Memory B cell (primary cell): Measurements from ENCODE around the gene SLC9A9.
A peak's percentile ranks its signal among the peaks of the same experiment; 100 is the strongest.

Experiments
- ATAC-seq: fragments of 150-1000 bp; cut with Tn5 transposase; 2 replicates; pipeline ENCODE4 v1.10.0; 2021; ENCODE audit warnings: low read depth, mild to moderate bottlenecking, moderate library complexity
- DNase-seq, 2 donors: peaks; one replicate each; pipeline ENCODE4 v3.0.0; 2022; ENCODE audit warnings: low spot score in 2 of 2
- H3K27ac Mint-ChIP-seq: one replicate; pipeline ENCODE4 v1.8.0; 2022; ENCODE audit warnings: mild to moderate bottlenecking, moderate library complexity, mixed read lengths
- H3K27me3 Mint-ChIP-seq: one replicate; pipeline ENCODE4 v1.8.0; 2022; ENCODE audit warnings: mixed read lengths
- H3K36me3 Mint-ChIP-seq: one replicate; pipeline ENCODE4 v1.8.0; 2022; ENCODE audit warnings: mild to moderate bottlenecking, mixed read lengths
- H3K4me1 Mint-ChIP-seq: one replicate; pipeline ENCODE4 v1.8.0; 2022; ENCODE audit warnings: mixed read lengths
- H3K4me3 Mint-ChIP-seq: one replicate; pipeline ENCODE4 v1.8.0; 2022; ENCODE audit warnings: mild to moderate bottlenecking, moderate library complexity, mixed read lengths
- H3K9me3 Mint-ChIP-seq: one replicate; pipeline ENCODE4 v1.8.0; 2022; ENCODE audit warnings: mixed read lengths

The SLC9A9 gene

DNA sequence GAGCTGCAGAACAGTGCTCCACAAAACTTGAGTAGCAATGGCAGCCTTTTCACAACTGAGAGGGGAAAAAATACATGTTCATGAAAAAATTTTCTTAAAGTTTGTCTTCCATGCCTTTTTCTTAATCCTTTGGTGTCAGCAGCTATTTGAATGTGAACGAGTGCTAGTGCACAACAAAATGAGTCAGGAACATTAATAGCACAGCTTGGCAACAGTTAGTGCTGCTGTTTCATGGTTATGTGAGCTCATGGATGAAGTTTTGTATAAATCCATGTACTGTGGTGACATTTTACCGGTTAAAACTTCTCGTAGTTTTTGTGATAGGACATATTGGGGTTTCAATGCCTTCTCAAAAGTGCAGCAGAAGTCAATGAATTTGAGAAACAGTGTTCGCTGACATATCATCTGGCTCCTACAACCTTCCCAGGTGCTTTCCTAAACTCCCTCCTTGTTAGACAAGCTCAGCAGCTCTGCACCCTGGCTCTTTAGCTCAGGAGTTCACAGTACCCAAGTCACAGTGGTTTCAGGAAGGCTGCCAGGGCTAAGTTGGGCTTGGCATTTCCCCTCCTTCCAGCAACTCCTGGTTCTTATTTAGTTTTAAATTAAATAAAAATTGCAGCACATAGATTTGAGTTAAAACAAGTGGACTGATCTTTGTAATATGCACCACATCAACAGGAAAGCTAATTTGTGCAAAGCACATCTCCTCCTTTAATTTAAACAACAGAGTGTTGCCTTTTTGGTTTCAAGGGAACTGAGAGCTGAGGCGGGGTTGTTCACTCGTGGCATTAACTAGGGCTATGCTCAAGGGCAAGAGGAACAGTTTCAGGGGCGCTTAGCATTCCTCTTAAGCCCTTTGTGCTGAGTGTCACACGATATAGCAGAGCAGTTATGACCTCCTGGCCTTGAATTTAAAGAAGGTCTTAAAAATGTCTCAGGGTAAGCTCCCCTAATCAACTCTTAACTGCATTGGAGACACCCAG lies 365.9 kb downstream of the SLC9A9 start:
- Mint-ChIP-seq H3K27me3 (no peaks in the 10 kb centered on the region), H3K27ac (no peak overlapping the region), H3K9me3 (no peaks in the 10 kb centered on the region), H3K36me3 (peaks cover 7% of the 10 kb centered on the region), H3K4me1 (peaks cover 3% of the 10 kb centered on the region), H3K4me3 (no peak overlapping the region)
- ATAC-seq (no peak), DNase-seq (no peak)

DNA sequence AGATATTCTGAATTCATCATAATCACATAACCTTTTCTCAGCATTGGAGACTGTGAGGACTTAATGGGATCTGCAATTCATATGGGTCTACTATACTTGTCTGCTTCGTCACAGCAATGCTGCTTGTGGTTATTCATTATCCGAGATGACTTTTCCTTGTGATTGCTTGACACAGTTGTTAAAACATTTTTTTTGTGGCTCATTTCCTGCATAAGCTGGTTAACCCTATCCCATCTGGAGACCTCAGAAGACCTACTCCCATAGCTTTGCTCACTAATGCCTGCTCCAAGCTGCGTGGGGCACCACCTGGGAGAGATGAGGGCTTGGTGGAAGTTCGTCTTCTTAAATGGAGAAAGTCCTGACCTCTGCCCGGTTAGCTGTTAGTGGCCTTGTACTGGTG lies 367.9 kb downstream of the SLC9A9 start:
- Mint-ChIP-seq H3K4me3 (no peak overlapping the region), H3K9me3 (no peaks in the 10 kb centered on the region), H3K27me3 (no peaks in the 10 kb centered on the region), H3K27ac (no peak overlapping the region), H3K36me3 (peaks cover 7% of the 10 kb centered on the region), H3K4me1 (peaks cover 3% of the 10 kb centered on the region)
- no peak for ATAC-seq
- DNase-seq = no peak

GRCh38 chr3:143479727-143480126 lies 368.5 kb downstream of the SLC9A9 start:
- DNase-seq = no peak
- no peak overlapping the region for H3K4me3 Mint-ChIP-seq
- peaks cover 3% of the 10 kb centered on the region for H3K4me1 Mint-ChIP-seq
- no peak for ATAC-seq
- H3K27me3 Mint-ChIP-seq = no peaks in the 10 kb centered on the region
- H3K36me3 Mint-ChIP-seq = peaks cover 7% of the 10 kb centered on the region
- H3K27ac Mint-ChIP-seq = no peak overlapping the region
- H3K9me3 Mint-ChIP-seq = no peaks in the 10 kb centered on the region

- H3K9me3 Mint-ChIP-seq = no peaks in the 10 kb centered on the region
- peak; percentile 35 for ATAC-seq
- peaks cover 3% of the 10 kb centered on the region for H3K4me1 Mint-ChIP-seq
- DNase-seq = no peak
- H3K4me3 Mint-ChIP-seq = no peak overlapping the region
- H3K27ac Mint-ChIP-seq = no peak overlapping the region
- no peaks in the 10 kb centered on the region for H3K27me3 Mint-ChIP-seq
- H3K36me3 Mint-ChIP-seq = peaks cover 4% of the 10 kb centered on the region
Measured at GRCh38 chr3:143478115-143478693, 370.1 kb downstream of the SLC9A9 start.

DNA sequence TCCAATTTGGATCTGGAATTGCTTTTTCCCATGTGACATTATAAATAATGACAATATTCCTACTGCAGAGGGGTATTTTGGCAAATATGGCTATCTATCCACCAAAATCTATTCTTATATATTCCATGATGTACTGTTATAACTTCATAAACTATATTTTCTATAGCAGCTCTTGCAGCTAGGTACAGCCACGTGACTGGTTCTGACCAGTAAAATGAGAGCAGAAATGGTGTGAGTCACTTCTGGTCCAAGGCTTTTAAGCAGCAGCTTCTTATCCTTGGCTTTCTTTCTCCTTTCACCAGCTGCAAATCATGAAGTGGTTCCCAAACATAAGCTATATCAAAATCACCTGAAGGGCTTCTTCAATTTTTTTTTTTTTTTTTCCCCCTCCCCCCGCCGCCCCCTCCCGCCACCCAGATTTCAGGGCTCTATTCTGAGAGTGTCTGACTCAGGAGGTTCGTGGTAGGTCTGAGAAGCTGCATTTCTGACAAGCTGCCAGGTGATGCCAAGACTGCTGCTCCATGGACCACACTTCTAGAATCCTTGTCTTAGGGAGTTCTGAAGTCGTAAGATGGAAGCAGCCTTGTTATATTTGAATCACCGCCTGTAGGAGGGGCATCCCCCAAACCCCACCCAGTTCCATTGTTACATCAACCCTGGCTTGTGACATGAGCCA lies 371.2 kb downstream of the SLC9A9 start:
- Mint-ChIP-seq H3K9me3 (no peaks in the 10 kb centered on the region), H3K4me3 (no peak overlapping the region), H3K27me3 (no peaks in the 10 kb centered on the region), H3K4me1 (peaks cover 7% of the 10 kb centered on the region), H3K27ac (no peak overlapping the region), H3K36me3 (peaks cover 4% of the 10 kb centered on the region)
- no peak for DNase-seq
- no peak for ATAC-seq

- peaks cover 9% of the 10 kb centered on the region for H3K4me1 Mint-ChIP-seq
- no peak for DNase-seq
- no peak overlapping the region for H3K4me3 Mint-ChIP-seq
- H3K9me3 Mint-ChIP-seq = no peaks in the 10 kb centered on the region
- H3K36me3 Mint-ChIP-seq = peaks cover under 1% of the 10 kb centered on the region
- no peaks in the 10 kb centered on the region for H3K27me3 Mint-ChIP-seq
- no peak overlapping the region for H3K27ac Mint-ChIP-seq
- no peak for ATAC-seq
Measured at GRCh38 chr3:143475981-143476380, 372.3 kb downstream of the SLC9A9 start.

DNA sequence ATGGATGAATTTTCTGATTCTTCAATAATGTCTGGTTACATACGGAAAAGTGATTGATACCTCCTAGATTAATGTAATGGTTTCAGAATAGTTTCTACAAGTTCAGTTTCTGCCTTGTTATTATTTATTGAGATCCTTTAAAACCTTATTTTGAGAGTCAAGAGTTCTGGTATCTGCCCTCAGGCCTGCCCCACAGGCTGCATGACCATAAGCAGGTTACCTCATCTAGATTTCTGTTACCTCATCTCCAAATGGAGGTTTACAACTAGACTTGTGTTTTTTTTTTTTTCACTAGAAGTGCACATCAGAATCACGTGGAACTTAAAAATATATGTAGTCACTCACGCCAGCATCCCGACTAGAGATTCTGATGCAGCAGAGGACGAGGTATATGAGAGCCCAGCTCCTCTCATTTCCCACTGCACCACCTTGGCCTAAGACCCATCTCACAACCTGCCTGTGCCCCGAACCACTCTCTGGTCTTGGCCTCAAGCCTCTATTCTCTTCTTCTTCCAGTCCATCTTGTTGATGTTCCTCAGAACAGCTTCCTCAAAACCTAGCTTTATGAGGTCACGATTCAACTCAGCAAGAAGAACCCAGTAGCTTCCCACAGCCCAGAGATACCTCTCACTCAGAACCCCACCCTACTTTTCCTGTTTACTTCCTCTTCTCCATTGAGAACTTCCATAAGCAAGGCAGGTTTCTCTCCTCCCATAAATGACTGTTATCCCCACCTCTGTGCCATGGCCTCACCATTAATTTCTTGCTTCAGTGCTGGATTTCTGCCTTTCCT lies 375.3 kb downstream of the SLC9A9 start:
- DNase-seq = no peak
- Mint-ChIP-seq H3K4me1 (peaks cover 7% of the 10 kb centered on the region), H3K27ac (no peak overlapping the region), H3K36me3 (peaks cover 2% of the 10 kb centered on the region), H3K9me3 (no peaks in the 10 kb centered on the region), H3K4me3 (no peak overlapping the region), H3K27me3 (no peaks in the 10 kb centered on the region)
- no peak for ATAC-seq

DNA sequence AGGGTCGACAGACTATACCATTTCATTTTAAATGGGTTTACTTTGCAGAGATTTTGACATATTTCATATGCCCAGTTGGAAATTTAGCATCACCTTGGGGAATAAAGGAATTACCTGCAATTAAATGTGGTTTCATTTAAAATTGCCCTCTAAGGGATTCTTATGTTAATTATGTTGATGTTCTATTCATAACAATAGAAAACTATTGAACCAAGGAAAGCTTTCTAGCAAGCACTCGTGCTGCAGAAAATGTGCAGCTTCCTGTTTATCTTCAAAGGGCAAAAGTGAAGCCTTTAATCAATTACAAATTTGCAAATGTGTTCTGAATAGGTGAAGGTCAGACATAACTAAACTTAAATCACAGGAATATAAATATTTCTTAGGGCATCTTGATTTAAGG lies 376.6 kb downstream of the SLC9A9 start:
- peak; percentile 35 for ATAC-seq
- H3K27me3 Mint-ChIP-seq = no peaks in the 10 kb centered on the region

GRCh38 chr3:143469159-143469558 lies 379.1 kb downstream of the SLC9A9 start:
- H3K4me1 Mint-ChIP-seq = peaks cover 7% of the 10 kb centered on the region
- DNase-seq (no peak), ATAC-seq (no peak)
- no peak overlapping the region for H3K27ac Mint-ChIP-seq
- peaks cover 15% of the 10 kb centered on the region for H3K36me3 Mint-ChIP-seq
- no peak overlapping the region for H3K4me3 Mint-ChIP-seq
- no peaks in the 10 kb centered on the region for H3K9me3 Mint-ChIP-seq
- H3K27me3 Mint-ChIP-seq = no peaks in the 10 kb centered on the region

More for the DNA sequence above, 376.6 kb downstream of the SLC9A9 start:
- Mint-ChIP-seq H3K4me3 (no peak overlapping the region), H3K9me3 (no peaks in the 10 kb centered on the region), H3K27ac (no peak overlapping the region), H3K4me1 (peaks cover 5% of the 10 kb centered on the region), H3K36me3 (peaks cover 5% of the 10 kb centered on the region)
- DNase-seq = no peak

GRCh38 chr3:143465666-143466065 lies 382.6 kb downstream of the SLC9A9 start:
- H3K27me3 Mint-ChIP-seq = no peaks in the 10 kb centered on the region
- no peak for ATAC-seq
- H3K4me1 Mint-ChIP-seq = peaks cover 2% of the 10 kb centered on the region
- no peaks in the 10 kb centered on the region for H3K9me3 Mint-ChIP-seq
- peaks cover 15% of the 10 kb centered on the region for H3K36me3 Mint-ChIP-seq
- no peak overlapping the region for H3K4me3 Mint-ChIP-seq
- DNase-seq = no peak
- no peak overlapping the region for H3K27ac Mint-ChIP-seq

DNA sequence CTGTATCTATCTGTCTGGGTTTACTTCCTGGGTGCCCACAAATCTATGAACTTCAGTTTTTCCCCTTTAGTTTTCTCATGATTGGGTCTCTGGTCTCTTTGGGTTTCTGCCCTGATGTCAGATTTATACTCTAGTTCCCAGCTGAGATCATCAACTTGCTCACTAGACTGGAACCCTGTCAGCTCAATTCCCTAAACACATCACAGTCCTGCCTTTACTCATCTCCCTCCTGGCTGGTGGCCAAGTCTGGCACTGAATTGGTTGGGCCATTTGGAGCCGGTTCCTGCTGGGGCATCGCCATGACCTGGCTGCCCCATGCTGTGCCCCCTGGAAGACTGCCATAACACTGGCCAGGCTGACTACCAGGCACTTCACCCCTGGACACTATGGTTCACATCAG lies 383.4 kb downstream of the SLC9A9 start:
- Mint-ChIP-seq H3K4me1 (peaks cover 2% of the 10 kb centered on the region), H3K4me3 (no peak overlapping the region), H3K36me3 (peaks cover 14% of the 10 kb centered on the region), H3K9me3 (no peaks in the 10 kb centered on the region), H3K27ac (no peak overlapping the region), H3K27me3 (no peaks in the 10 kb centered on the region)
- DNase-seq (no peak), ATAC-seq (peak; percentile 37)

- DNase-seq = no peak
- Mint-ChIP-seq H3K4me1 (peaks cover 5% of the 10 kb centered on the region), H3K4me3 (no peak overlapping the region), H3K27me3 (no peaks in the 10 kb centered on the region), H3K27ac (no peak overlapping the region), H3K36me3 (peaks cover 16% of the 10 kb centered on the region), H3K9me3 (peaks cover 8% of the 10 kb centered on the region)
- ATAC-seq = no peak
Measured at GRCh38 chr3:143455480-143455879, 392.8 kb downstream of the SLC9A9 start.

DNA sequence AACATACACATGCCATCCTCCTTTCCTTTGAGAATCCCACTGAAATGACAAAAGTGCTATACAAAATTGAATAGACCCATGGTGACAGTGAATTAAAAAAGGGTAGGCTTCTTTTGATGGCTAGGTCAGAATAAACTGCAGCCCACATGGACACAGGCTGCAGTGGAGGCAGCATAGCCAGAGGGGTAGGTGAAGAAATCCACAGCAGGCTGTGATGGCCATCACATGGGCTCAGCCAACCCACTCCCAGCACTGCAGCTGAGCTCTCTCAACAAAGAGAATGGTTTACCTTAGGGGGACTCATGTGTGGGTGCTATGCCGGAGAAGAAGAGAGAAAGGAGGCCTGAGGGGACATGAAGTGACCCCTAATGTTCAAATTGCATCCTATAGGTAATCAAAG lies 397.6 kb downstream of the SLC9A9 start:
- Mint-ChIP-seq H3K36me3 (peaks cover 9% of the 10 kb centered on the region), H3K4me1 (peaks cover 6% of the 10 kb centered on the region), H3K9me3 (no peaks in the 10 kb centered on the region), H3K27me3 (no peaks in the 10 kb centered on the region), H3K27ac (no peak overlapping the region), H3K4me3 (no peak overlapping the region)
- ATAC-seq = no peak
- DNase-seq = no peak
